ENCODE results near the gene CDK18.

DNA sequence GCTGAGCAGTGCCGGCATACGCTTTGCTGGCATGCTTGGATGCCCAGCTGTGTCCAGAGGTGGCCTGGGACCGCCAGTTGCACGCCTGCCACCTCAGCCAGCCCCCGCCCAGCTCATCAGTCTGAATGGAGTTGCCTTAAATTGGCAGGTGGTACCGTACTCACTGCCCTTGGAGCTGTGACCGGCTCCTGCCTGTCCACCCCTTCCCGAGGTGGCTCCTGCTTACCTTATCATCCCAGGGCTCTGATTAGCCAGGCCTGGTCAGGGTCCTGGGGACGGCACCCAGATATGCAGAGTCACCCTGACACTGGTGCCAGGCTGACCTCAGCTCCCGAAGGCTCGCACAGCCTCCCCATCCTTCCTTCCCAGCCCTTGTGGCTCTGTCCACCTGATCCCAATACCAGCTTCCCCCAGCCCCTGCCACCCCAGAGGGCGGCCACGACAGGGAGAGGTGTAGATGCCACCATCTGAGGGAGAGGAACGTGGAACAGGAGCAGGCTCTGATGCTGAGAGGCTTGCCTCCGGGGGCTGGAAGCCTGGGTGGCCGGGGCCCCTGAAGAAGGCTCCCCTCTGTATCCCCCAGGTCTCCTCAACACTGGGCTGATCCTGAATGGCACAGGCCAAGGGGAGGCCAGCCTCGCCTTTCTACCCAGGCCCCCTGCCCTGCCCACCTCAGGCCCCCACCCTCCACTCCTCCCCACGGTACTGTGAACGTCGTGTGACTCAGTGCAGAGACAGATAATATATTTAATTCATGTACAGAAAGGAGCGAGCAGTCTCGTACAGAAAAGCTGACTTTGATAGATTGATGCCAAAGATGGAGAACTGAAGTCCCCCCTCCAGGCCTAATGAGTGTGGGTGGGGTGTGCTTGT is 27.8 kb downstream of the CDK18 start:
- TF ChIP-seq EZH2 (IDR thresholded peaks at IDR 0.05; ENCODE audit: borderline replicate concordance, low read depth, low read length, poor library complexity, severe bottlenecking), result no peak
- TF ChIP-seq, protein P1, sequence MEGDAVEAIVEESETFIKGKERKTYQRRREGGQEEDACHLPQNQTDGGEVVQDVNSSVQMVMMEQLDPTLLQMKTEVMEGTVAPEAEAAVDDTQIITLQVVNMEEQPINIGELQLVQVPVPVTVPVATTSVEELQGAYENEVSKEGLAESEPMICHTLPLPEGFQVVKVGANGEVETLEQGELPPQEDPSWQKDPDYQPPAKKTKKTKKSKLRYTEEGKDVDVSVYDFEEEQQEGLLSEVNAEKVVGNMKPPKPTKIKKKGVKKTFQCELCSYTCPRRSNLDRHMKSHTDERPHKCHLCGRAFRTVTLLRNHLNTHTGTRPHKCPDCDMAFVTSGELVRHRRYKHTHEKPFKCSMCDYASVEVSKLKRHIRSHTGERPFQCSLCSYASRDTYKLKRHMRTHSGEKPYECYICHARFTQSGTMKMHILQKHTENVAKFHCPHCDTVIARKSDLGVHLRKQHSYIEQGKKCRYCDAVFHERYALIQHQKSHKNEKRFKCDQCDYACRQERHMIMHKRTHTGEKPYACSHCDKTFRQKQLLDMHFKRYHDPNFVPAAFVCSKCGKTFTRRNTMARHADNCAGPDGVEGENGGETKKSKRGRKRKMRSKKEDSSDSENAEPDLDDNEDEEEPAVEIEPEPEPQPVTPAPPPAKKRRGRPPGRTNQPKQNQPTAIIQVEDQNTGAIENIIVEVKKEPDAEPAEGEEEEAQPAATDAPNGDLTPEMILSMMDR (conservative IDR thresholded peaks at IDR 0.05; ENCODE audit: low read depth, low read length), result no peak
